IMR-90 (cell line): ENCODE data around the gene DOCK6. TPM values are rescaled to one million over a fixed set of nuclear protein-coding genes. Genes with fewer than 3 reads are reported as not detected.

ENCODE experiments used
- ATAC-seq: fragments of 200-7000 bp; cut with Tn5 transposase; 2 replicates; pipeline ENCODE4 v1.9.1; 2020; ENCODE audit warnings: low read depth, mild to moderate bottlenecking, moderate library complexity
- BruUV-seq: library from RNA; stranded (reverse); fragments of 400-500 nt; replicated peaks from 2 replicates; lab custom pipeline; 2021; lab: Mats Ljungman, UMichigan
- CTCF ChIA-PET: fragments of 300-600 bp; formaldehyde crosslinking; extraction: SDS; loops from one replicate; lab custom pipeline; 2021; ENCODE audit warnings: antibody characterized with exemption; lab: Yijun Ruan, JAX
- POLR2A ChIA-PET: fragments of 300-600 bp; sonication (Branson Sonifier 250); formaldehyde crosslinking; loops from one replicate; lab custom pipeline; 2022; ENCODE audit warnings: antibody characterized with exemption; ENCODE audit not compliant: unreplicated experiment; lab: Charles Lee
- DNase-seq: peaks from one replicate; pipeline ENCODE4 v3.0.0; 2013
- H2AFZ ChIP-seq: replicated peaks from 2 replicates; pipeline ENCODE3; 2013; ENCODE audit warnings: low read length, mild to moderate bottlenecking; ENCODE audit not compliant: poor library complexity
- H2AK5ac ChIP-seq: 2 replicates; pipeline ENCODE4 v1.6.1; 2013; ENCODE audit warnings: low read depth, low read length, inconsistent platforms
- H2AK9ac ChIP-seq: replicated peaks from 2 replicates; pipeline ENCODE3; 2013; ENCODE audit warnings: mild to moderate bottlenecking, low read depth, low read length, moderate library complexity; ENCODE audit not compliant: poor library complexity
- H2BK120ac ChIP-seq: 2 replicates; pipeline ENCODE4 v1.6.1; 2013; ENCODE audit warnings: low read depth, low read length, inconsistent platforms
- H2BK15ac ChIP-seq: 3 replicates; pipeline ENCODE4 v1.6.1; 2013; ENCODE audit warnings: low read depth, low read length, inconsistent platforms
- H2BK20ac ChIP-seq: 2 replicates; pipeline ENCODE4 v1.6.1; 2013; ENCODE audit warnings: low read depth, mild to moderate bottlenecking, inconsistent platforms, low read length, moderate library complexity
- H2BK5ac ChIP-seq: 2 replicates; pipeline ENCODE4 v1.6.1; 2013; ENCODE audit warnings: mild to moderate bottlenecking, low read depth, low read length, inconsistent platforms; ENCODE audit not compliant: poor library complexity, severe bottlenecking
- H3K14ac ChIP-seq: replicated peaks from 2 replicates; pipeline ENCODE4 v1.6.1; 2013; ENCODE audit warnings: low read depth, low read length, inconsistent platforms
- H3K18ac ChIP-seq: 2 replicates; pipeline ENCODE4 v1.6.1; 2013; ENCODE audit warnings: low read depth, low read length, control low read depth
- H3K23ac ChIP-seq: 2 replicates; pipeline ENCODE4 v1.6.1; 2013; ENCODE audit warnings: low read depth, low read length, inconsistent platforms
- H3K27ac ChIP-seq: 2 replicates; pipeline ENCODE4 v1.5.1; 2013; ENCODE audit warnings: mild to moderate bottlenecking, control low read depth, low read length; ENCODE audit not compliant: insufficient read depth
- H3K27me3 ChIP-seq: 2 replicates; pipeline ENCODE4 v1.6.1; 2013; ENCODE audit warnings: low read length; ENCODE audit not compliant: control insufficient read depth, insufficient read depth
- H3K36me3 ChIP-seq: 2 replicates; pipeline ENCODE4 v1.6.1; 2013; ENCODE audit warnings: low read length, mixed read lengths; ENCODE audit not compliant: control insufficient read depth, insufficient read depth
- H3K4ac ChIP-seq: 2 replicates; pipeline ENCODE4 v1.6.1; 2013; ENCODE audit warnings: low read depth, low read length, inconsistent platforms
- H3K4me1 ChIP-seq: 2 replicates; pipeline ENCODE4 v1.6.1; 2013; ENCODE audit warnings: low read length, mixed read lengths; ENCODE audit not compliant: control insufficient read depth, insufficient read depth
- H3K4me2 ChIP-seq: 2 replicates; pipeline ENCODE4 v1.6.1; 2013; ENCODE audit warnings: low read depth, mild to moderate bottlenecking, control low read depth, low read length, moderate library complexity
- H3K4me3 ChIP-seq: 2 replicates; pipeline ENCODE4 v1.5.1; 2013; ENCODE audit warnings: low read depth, mild to moderate bottlenecking, control low read depth, low read length, moderate library complexity; ENCODE audit not compliant: insufficient read depth
- H3K56ac ChIP-seq: 2 replicates; pipeline ENCODE4 v1.6.1; 2013; ENCODE audit warnings: low read length, inconsistent platforms; ENCODE audit not compliant: insufficient read depth; ENCODE audit errors: extremely low read depth
- H3K79me1 ChIP-seq, 2 experiments: 2 replicates each; pipeline ENCODE4 v1.6.1; 2013; ENCODE audit warnings: low read length in 2 of 2, inconsistent platforms in 1 of 2, low read depth in 1 of 2
- H3K9ac ChIP-seq: 2 replicates; pipeline ENCODE4 v1.6.1; 2013; ENCODE audit warnings: low read depth, low read length, control low read depth
- H3K9me1 ChIP-seq: 2 replicates; pipeline ENCODE4 v1.6.1; 2013; ENCODE audit warnings: low read length, inconsistent platforms; ENCODE audit not compliant: insufficient read depth
- H3K9me3 ChIP-seq: 2 replicates; pipeline ENCODE4 v1.6.1; 2013; ENCODE audit warnings: low read length; ENCODE audit not compliant: control insufficient read depth, insufficient read depth
- H4K20me1 ChIP-seq: 2 replicates; pipeline ENCODE4 v1.6.1; 2013; ENCODE audit warnings: low read length, inconsistent platforms; ENCODE audit not compliant: insufficient read depth
- H4K5ac ChIP-seq: 2 replicates; pipeline ENCODE4 v1.6.1; 2013; ENCODE audit warnings: mild to moderate bottlenecking, low read depth, low read length, control low read depth
- H4K8ac ChIP-seq, 2 experiments: 2 replicates each; pipeline ENCODE4 v1.6.1; 2013; ENCODE audit warnings: low read depth in 2 of 2, low read length in 2 of 2, control low read depth in 1 of 2, inconsistent platforms in 1 of 2
- H4K91ac ChIP-seq: 2 replicates; pipeline ENCODE4 v1.6.1; 2013; ENCODE audit warnings: low read depth, low read length, inconsistent platforms; ENCODE audit not compliant: insufficient read depth
- CEBPB ChIP-seq: IDR thresholded peaks from 2 replicates; pipeline ENCODE4 v1.6.1; 2012; ENCODE audit warnings: low read depth, low read length, improper control_type of control experiment
- MAZ ChIP-seq: IDR thresholded peaks from 2 replicates; pipeline ENCODE4 v1.6.1; 2012; ENCODE audit warnings: low read depth, mild to moderate bottlenecking, low read length, improper control_type of control experiment, moderate library complexity, borderline replicate concordance
- WGBS, 2 experiments: methylation state at CpG; one replicate each; pipeline versions ENCODE4 v1.1.5 to v1.1.7; 2013; ENCODE audit warnings: missing lambda C conversion rate in 2 of 2; ENCODE audit not compliant: insufficient read length in 1 of 2; ENCODE audit errors: extremely low coverage in 2 of 2; 5-methylcytosine and 5-hydroxymethylcytosine counted together
- dilution Hi-C: fragments of 300-500 bp; cut with HindIII; formaldehyde crosslinking; loops from one replicate; pipeline ENCODE4 v1.14.3; 2018; ENCODE audit warnings: low sequenced_read_pairs; ENCODE audit not compliant: unreplicated experiment
- in situ Hi-C: fragments of 300-500 bp; cut with MboI; formaldehyde crosslinking; loops from 3 replicates; pipeline ENCODE4 v1.14.3; 2019; ENCODE audit warnings: low sequenced_read_pairs, inconsistent platforms, mixed read lengths
- intact Hi-C: fragments of 100-400 bp; cut with micrococcal nuclease; formaldehyde crosslinking; loops from 2 replicates; pipeline ENCODE4 v1.10.0; 2022
- polyA plus RNA-seq, 3 experiments: library from polyadenylated mRNA; depleted of rRNA; stranded (reverse); fragments of >200 nt; gene quantifications; 2 replicates each; pipeline ENCODE4 v1.2.3, GENCODE V29; 2012; ENCODE audit warnings: low replicate concordance in 1 of 3
- total RNA-seq: library from RNA; depleted of rRNA; stranded (reverse); fragments of >200 nt; gene quantifications from 2 replicates; pipeline ENCODE4 v1.2.3, GENCODE V29; 2012

The DOCK6 gene
- total and polyA plus RNA-seq, 2 of the 4 experiments (the other 2 are of a cell fraction): 5.0 to 18.4 TPM

DNA sequence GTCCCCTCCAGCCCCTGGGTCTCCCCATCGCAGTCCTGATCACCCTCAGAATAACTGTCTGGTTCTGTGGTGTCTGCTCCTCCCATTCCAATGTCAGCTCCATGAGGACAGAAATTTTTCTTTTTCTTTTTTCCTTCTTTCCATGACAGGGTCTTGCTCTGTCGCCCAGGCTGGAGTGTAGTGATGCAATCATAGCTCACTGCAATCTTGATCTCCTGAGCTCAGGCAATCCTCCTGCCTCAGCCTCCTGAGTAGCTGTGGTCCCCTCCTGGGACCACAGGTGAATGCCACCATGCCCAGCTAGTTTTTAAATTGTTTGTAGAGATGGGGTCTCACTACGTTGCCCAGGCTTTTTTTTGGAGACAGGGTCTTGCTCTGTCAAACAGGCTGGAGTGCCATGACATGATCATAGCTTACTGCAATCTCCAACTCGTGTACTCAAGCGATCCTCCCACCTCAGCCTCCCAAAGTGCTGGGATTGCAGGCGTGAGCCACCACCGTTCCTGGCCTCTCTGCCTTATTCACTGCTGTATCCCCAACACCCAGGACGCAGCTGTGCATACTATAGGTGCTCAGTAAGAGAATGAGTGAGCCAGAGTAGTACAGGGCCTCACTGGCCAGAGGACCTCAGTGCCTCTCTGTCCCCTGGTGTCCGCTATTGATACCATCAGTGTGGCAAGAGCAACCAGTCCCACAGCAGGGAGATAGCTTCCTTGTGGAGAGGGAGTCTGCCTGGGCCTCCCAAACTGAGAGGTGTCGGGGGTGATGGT, 5.2 kb upstream of the DOCK6 start:
- no peak overlapping the region for H3K4me2 ChIP-seq
- no peak overlapping the region for H2BK20ac ChIP-seq
- DNase-seq (no peak), ATAC-seq (no peak)
- no peak overlapping the region for H3K9ac ChIP-seq
- H3K9me1 ChIP-seq: peaks cover 8% of the 10 kb centered on the region
- in situ Hi-C loops: no loop called here
- no peak overlapping the region for H3K14ac ChIP-seq
- H3K27me3 ChIP-seq: no peaks in the 10 kb centered on the region; the same call in 1 of the 2 replicates
- no peaks in the 10 kb centered on the region for H4K20me1 ChIP-seq
- H3K9me3 ChIP-seq: no peaks in the 10 kb centered on the region
- dilution Hi-C loops: no loop called here
- TF ChIP-seq MAZ: no peak
- peak; percentile 45; the same call in 1 of the 2 replicates for TF ChIP-seq CEBPB
- 86% methylated on average over 4 of the region's 10 CpGs; no CpG with 5 or more reads in 1 of the 2 experiments for WGBS, 2 experiments
- intact Hi-C loops: no loop called here
- H3K79me1 ChIP-seq: no peaks in the 10 kb centered on the region
- H2AFZ ChIP-seq: no peak overlapping the region
- H2AK9ac ChIP-seq: no peak overlapping the region
- H3K27ac ChIP-seq: no peak overlapping the region
- 0 out of 2 replicates have a peak overlapping the region, but pooled peaks have one; percentile 9 for H4K91ac ChIP-seq
- no peak overlapping the region for H3K4me3 ChIP-seq
- peaks cover 14% of the 10 kb centered on the region for H3K4me1 ChIP-seq
- H2BK120ac ChIP-seq: no peak overlapping the region
- CTCF ChIA-PET: no interaction called here
- H4K8ac ChIP-seq: peak overlapping the region in 1 of 2 experiments; percentile 9; a peak in 1 of 4 replicates
- H2BK15ac ChIP-seq: no peak overlapping the region
- H2AK5ac ChIP-seq: peak overlapping the region; percentile 35; the same call in 1 of the 2 replicates
- POLR2A ChIA-PET: no interaction called here
- H2BK5ac ChIP-seq: no peak overlapping the region
- no peak overlapping the region for H3K18ac ChIP-seq
- no peaks in the 10 kb centered on the region for H3K36me3 ChIP-seq
- H4K5ac ChIP-seq: no peak overlapping the region
- H3K56ac ChIP-seq: no peak overlapping the region
- no TSS peak for BruUV-seq
- H3K23ac ChIP-seq: peak overlapping the region; percentile 33; the same call in 1 of the 2 replicates
- peak overlapping the region; percentile 47 for H3K4ac ChIP-seq
